IMR-90 (cell line): Measurements from ENCODE around the gene DPYSL3. TPM values are rescaled to one million over a fixed set of nuclear protein-coding genes. Genes with fewer than 3 reads are reported as not detected.

Source experiments
- ATAC-seq: fragments of 200-7000 bp; cut with Tn5 transposase; 2 replicates; pipeline ENCODE4 v1.9.1; 2020; ENCODE audit warnings: low read depth, mild to moderate bottlenecking, moderate library complexity
- BruUV-seq: library from RNA; stranded (reverse); fragments of 400-500 nt; replicated peaks from 2 replicates; lab custom pipeline; 2021; lab: Mats Ljungman, UMichigan
- CTCF ChIA-PET: fragments of 300-600 bp; formaldehyde crosslinking; extraction: SDS; loops from one replicate; lab custom pipeline; 2021; ENCODE audit warnings: antibody characterized with exemption; lab: Yijun Ruan, JAX
- POLR2A ChIA-PET: fragments of 300-600 bp; sonication (Branson Sonifier 250); formaldehyde crosslinking; loops from one replicate; lab custom pipeline; 2022; ENCODE audit warnings: antibody characterized with exemption; ENCODE audit not compliant: unreplicated experiment; lab: Charles Lee
- DNase-seq: peaks from one replicate; pipeline ENCODE4 v3.0.0; 2013
- H2AFZ ChIP-seq: replicated peaks from 2 replicates; pipeline ENCODE3; 2013; ENCODE audit warnings: low read length, mild to moderate bottlenecking; ENCODE audit not compliant: poor library complexity
- H2AK5ac ChIP-seq: 2 replicates; pipeline ENCODE4 v1.6.1; 2013; ENCODE audit warnings: low read depth, low read length, inconsistent platforms
- H2AK9ac ChIP-seq: replicated peaks from 2 replicates; pipeline ENCODE3; 2013; ENCODE audit warnings: mild to moderate bottlenecking, low read depth, low read length, moderate library complexity; ENCODE audit not compliant: poor library complexity
- H2BK120ac ChIP-seq: 2 replicates; pipeline ENCODE4 v1.6.1; 2013; ENCODE audit warnings: low read depth, low read length, inconsistent platforms
- H2BK15ac ChIP-seq: 3 replicates; pipeline ENCODE4 v1.6.1; 2013; ENCODE audit warnings: low read depth, low read length, inconsistent platforms
- H2BK20ac ChIP-seq: 2 replicates; pipeline ENCODE4 v1.6.1; 2013; ENCODE audit warnings: low read depth, mild to moderate bottlenecking, inconsistent platforms, low read length, moderate library complexity
- H2BK5ac ChIP-seq: 2 replicates; pipeline ENCODE4 v1.6.1; 2013; ENCODE audit warnings: mild to moderate bottlenecking, low read depth, low read length, inconsistent platforms; ENCODE audit not compliant: poor library complexity, severe bottlenecking
- H3K14ac ChIP-seq: replicated peaks from 2 replicates; pipeline ENCODE4 v1.6.1; 2013; ENCODE audit warnings: low read depth, low read length, inconsistent platforms
- H3K18ac ChIP-seq: 2 replicates; pipeline ENCODE4 v1.6.1; 2013; ENCODE audit warnings: low read depth, low read length, control low read depth
- H3K23ac ChIP-seq: 2 replicates; pipeline ENCODE4 v1.6.1; 2013; ENCODE audit warnings: low read depth, low read length, inconsistent platforms
- H3K27ac ChIP-seq: 2 replicates; pipeline ENCODE4 v1.5.1; 2013; ENCODE audit warnings: mild to moderate bottlenecking, control low read depth, low read length; ENCODE audit not compliant: insufficient read depth
- H3K27me3 ChIP-seq: 2 replicates; pipeline ENCODE4 v1.6.1; 2013; ENCODE audit warnings: low read length; ENCODE audit not compliant: control insufficient read depth, insufficient read depth
- H3K36me3 ChIP-seq: 2 replicates; pipeline ENCODE4 v1.6.1; 2013; ENCODE audit warnings: low read length, mixed read lengths; ENCODE audit not compliant: control insufficient read depth, insufficient read depth
- H3K4ac ChIP-seq: 2 replicates; pipeline ENCODE4 v1.6.1; 2013; ENCODE audit warnings: low read depth, low read length, inconsistent platforms
- H3K4me1 ChIP-seq: 2 replicates; pipeline ENCODE4 v1.6.1; 2013; ENCODE audit warnings: low read length, mixed read lengths; ENCODE audit not compliant: control insufficient read depth, insufficient read depth
- H3K4me2 ChIP-seq: 2 replicates; pipeline ENCODE4 v1.6.1; 2013; ENCODE audit warnings: low read depth, mild to moderate bottlenecking, control low read depth, low read length, moderate library complexity
- H3K4me3 ChIP-seq: 2 replicates; pipeline ENCODE4 v1.5.1; 2013; ENCODE audit warnings: low read depth, mild to moderate bottlenecking, control low read depth, low read length, moderate library complexity; ENCODE audit not compliant: insufficient read depth
- H3K56ac ChIP-seq: 2 replicates; pipeline ENCODE4 v1.6.1; 2013; ENCODE audit warnings: low read length, inconsistent platforms; ENCODE audit not compliant: insufficient read depth; ENCODE audit errors: extremely low read depth
- H3K79me1 ChIP-seq, 2 experiments: 2 replicates each; pipeline ENCODE4 v1.6.1; 2013; ENCODE audit warnings: low read length in 2 of 2, inconsistent platforms in 1 of 2, low read depth in 1 of 2
- H3K9ac ChIP-seq: 2 replicates; pipeline ENCODE4 v1.6.1; 2013; ENCODE audit warnings: low read depth, low read length, control low read depth
- H3K9me1 ChIP-seq: 2 replicates; pipeline ENCODE4 v1.6.1; 2013; ENCODE audit warnings: low read length, inconsistent platforms; ENCODE audit not compliant: insufficient read depth
- H3K9me3 ChIP-seq: 2 replicates; pipeline ENCODE4 v1.6.1; 2013; ENCODE audit warnings: low read length; ENCODE audit not compliant: control insufficient read depth, insufficient read depth
- H4K20me1 ChIP-seq: 2 replicates; pipeline ENCODE4 v1.6.1; 2013; ENCODE audit warnings: low read length, inconsistent platforms; ENCODE audit not compliant: insufficient read depth
- H4K5ac ChIP-seq: 2 replicates; pipeline ENCODE4 v1.6.1; 2013; ENCODE audit warnings: mild to moderate bottlenecking, low read depth, low read length, control low read depth
- H4K8ac ChIP-seq, 2 experiments: 2 replicates each; pipeline ENCODE4 v1.6.1; 2013; ENCODE audit warnings: low read depth in 2 of 2, low read length in 2 of 2, control low read depth in 1 of 2, inconsistent platforms in 1 of 2
- H4K91ac ChIP-seq: 2 replicates; pipeline ENCODE4 v1.6.1; 2013; ENCODE audit warnings: low read depth, low read length, inconsistent platforms; ENCODE audit not compliant: insufficient read depth
- BHLHE40 ChIP-seq: fragments of 150-350 bp; IDR thresholded peaks from 2 replicates; pipeline ENCODE4 v1.6.1; 2016; ENCODE audit warnings: mild to moderate bottlenecking, low read depth, low read length
- ELK1 ChIP-seq: fragments of 150-350 bp; IDR thresholded peaks from 2 replicates; pipeline ENCODE4 v1.6.1; 2016; ENCODE audit warnings: low read depth, mild to moderate bottlenecking, low read length, moderate library complexity, borderline replicate concordance
- FOS ChIP-seq: fragments of 150-350 bp; IDR thresholded peaks from 2 replicates; pipeline ENCODE4 v1.6.1; 2016; ENCODE audit warnings: low read depth, low read length
- MAFK ChIP-seq: IDR thresholded peaks from 2 replicates; pipeline ENCODE4 v1.6.1; 2012; ENCODE audit warnings: low read depth, low read length, improper control_type of control experiment
- NFE2L2 ChIP-seq: fragments of 150-350 bp; IDR thresholded peaks from 2 replicates; pipeline ENCODE4 v1.6.1; 2016; ENCODE audit warnings: low read depth, mild to moderate bottlenecking, low read length
- RCOR1 ChIP-seq: IDR thresholded peaks from 2 replicates; pipeline ENCODE4 v1.6.1; 2012; ENCODE audit warnings: mild to moderate bottlenecking, low read length, improper control_type of control experiment; ENCODE audit not compliant: insufficient replicate concordance
- SMC3 ChIP-seq: fragments of 150-350 bp; IDR thresholded peaks from 2 replicates; pipeline ENCODE4 v1.6.1; 2016; ENCODE audit warnings: low read depth, mild to moderate bottlenecking, antibody characterized with exemption, low read length, moderate library complexity
- WGBS, 2 experiments: methylation state at CpG; one replicate each; pipeline versions ENCODE4 v1.1.5 to v1.1.7; 2013; ENCODE audit warnings: missing lambda C conversion rate in 2 of 2; ENCODE audit not compliant: insufficient read length in 1 of 2; ENCODE audit errors: extremely low coverage in 2 of 2; 5-methylcytosine and 5-hydroxymethylcytosine counted together
- dilution Hi-C: fragments of 300-500 bp; cut with HindIII; formaldehyde crosslinking; loops from one replicate; pipeline ENCODE4 v1.14.3; 2018; ENCODE audit warnings: low sequenced_read_pairs; ENCODE audit not compliant: unreplicated experiment
- in situ Hi-C: fragments of 300-500 bp; cut with MboI; formaldehyde crosslinking; loops from 3 replicates; pipeline ENCODE4 v1.14.3; 2019; ENCODE audit warnings: low sequenced_read_pairs, inconsistent platforms, mixed read lengths
- intact Hi-C: fragments of 100-400 bp; cut with micrococcal nuclease; formaldehyde crosslinking; loops from 2 replicates; pipeline ENCODE4 v1.10.0; 2022
- polyA plus RNA-seq, 3 experiments: library from polyadenylated mRNA; depleted of rRNA; stranded (reverse); fragments of >200 nt; gene quantifications; 2 replicates each; pipeline ENCODE4 v1.2.3, GENCODE V29; 2012; ENCODE audit warnings: low replicate concordance in 1 of 3
- total RNA-seq: library from RNA; depleted of rRNA; stranded (reverse); fragments of >200 nt; gene quantifications from 2 replicates; pipeline ENCODE4 v1.2.3, GENCODE V29; 2012

The DPYSL3 gene
- total and polyA plus RNA-seq, 2 of the 4 experiments (the other 2 are of a cell fraction) = 50.2 to 60.9 TPM

GRCh38 chr5:147372191-147372590 is 137.7 kb downstream of the DPYSL3 start:
- dilution Hi-C loops (no loop called here), intact Hi-C loops (no loop called here)
- CTCF ChIA-PET = no interaction called here

More at GRCh38 chr5:147372191-147372590, 137.7 kb downstream of the DPYSL3 start:
- Histone ChIP-seq H2BK120ac (no peak overlapping the region), H4K20me1 (no peaks in the 10 kb centered on the region), H3K27ac (no peak overlapping the region), H3K9me1 (no peaks in the 10 kb centered on the region), H3K9ac (no peak overlapping the region), H2BK15ac (no peak overlapping the region), H2AFZ (no peak overlapping the region), H2BK20ac (no peak overlapping the region), H3K9me3 (no peaks in the 10 kb centered on the region), H2AK9ac (no peak overlapping the region), H3K36me3 (no peaks in the 10 kb centered on the region), H4K91ac (no peak overlapping the region), H2AK5ac (no peak overlapping the region), H3K4ac (no peak overlapping the region), H4K8ac (no peak overlapping the region), H3K4me2 (no peak overlapping the region), H3K23ac (no peak overlapping the region), H4K5ac (no peak overlapping the region), H3K4me3 (no peak overlapping the region), H3K27me3 (peaks cover 3% of the 10 kb centered on the region; the same call in 1 of the 2 replicates), H3K56ac (no peak overlapping the region), H3K14ac (no peak overlapping the region), H3K79me1 (no peaks in the 10 kb centered on the region), H2BK5ac (no peak overlapping the region), H3K18ac (no peak overlapping the region), H3K4me1 (peaks cover 2% of the 10 kb centered on the region; the same call in 1 of the 2 replicates)
- DNase-seq (no peak), ATAC-seq (no peak)
- no TSS peak for BruUV-seq
- POLR2A ChIA-PET = interaction anchor here (0.6 kb wide), 1 partner anchor 15 kb away, joined by 3 read pairs; no protein-coding TSS in a partner anchor
- TF ChIP-seq NFE2L2 (no peak), ELK1 (no peak), FOS (no peak), RCOR1 (no peak), MAFK (no peak), SMC3 (no peak), BHLHE40 (no peak)
- 80% methylated on average over 1 of the region's 1 CpG; no CpG with 5 or more reads in 1 of the 2 experiments for whole genome bisulfite sequencing, 2 experiments
- in situ Hi-C loops = loop anchor here (25.0 kb wide), 1 partner anchor 835 kb away; no protein-coding TSS in a partner anchor
